GM12872 (cell line): ENCODE data around the gene CDKN2B-AS1.

Source experiments
- TF ChIP-seq, protein P1 (sequence below): IDR thresholded peaks from 3 replicates; pipeline ENCODE4 v1.5.1; 2011; ENCODE audit warnings: low read depth, mild to moderate bottlenecking, low read length, moderate library complexity; ENCODE audit not compliant: insufficient read depth

Gene CDKN2B-AS1

DNA sequence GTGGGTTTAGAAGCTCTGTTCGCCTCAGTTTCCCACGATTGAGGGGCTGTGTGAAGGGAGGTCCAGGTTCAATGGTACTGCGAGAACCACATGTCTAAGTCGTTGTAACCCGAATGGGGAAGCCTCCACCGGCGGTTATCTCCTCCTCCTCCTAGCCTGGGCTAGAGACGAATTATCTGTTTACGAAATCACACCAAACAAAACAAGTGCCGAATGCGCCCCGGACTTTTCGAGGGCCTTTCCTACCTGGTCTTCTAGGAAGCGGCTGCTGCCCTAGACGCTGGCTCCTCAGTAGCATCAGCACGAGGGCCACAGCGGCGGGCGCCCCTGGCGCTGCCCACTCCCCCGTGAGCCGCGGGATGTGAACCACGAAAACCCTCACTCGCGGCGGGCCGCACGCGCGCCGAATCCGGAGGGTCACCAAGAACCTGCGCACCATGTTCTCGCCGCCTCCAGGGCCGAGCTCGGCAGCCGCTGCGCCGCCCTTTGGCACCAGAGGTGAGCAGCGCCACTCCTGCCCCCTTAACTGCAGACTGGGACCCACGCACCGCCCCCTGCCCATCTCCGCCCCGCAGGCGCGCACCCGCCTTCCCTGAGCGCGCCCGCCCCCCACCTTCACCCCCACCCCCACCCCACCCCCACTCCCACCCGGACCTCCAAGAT, 567 bp upstream of the CDKN2B-AS1 start, which contains the start of gene CDKN2A:
CDKN2A (minus strand) TSS at position 500 of the 663 bp plus-strand sequence.
- TF ChIP-seq, protein P1, sequence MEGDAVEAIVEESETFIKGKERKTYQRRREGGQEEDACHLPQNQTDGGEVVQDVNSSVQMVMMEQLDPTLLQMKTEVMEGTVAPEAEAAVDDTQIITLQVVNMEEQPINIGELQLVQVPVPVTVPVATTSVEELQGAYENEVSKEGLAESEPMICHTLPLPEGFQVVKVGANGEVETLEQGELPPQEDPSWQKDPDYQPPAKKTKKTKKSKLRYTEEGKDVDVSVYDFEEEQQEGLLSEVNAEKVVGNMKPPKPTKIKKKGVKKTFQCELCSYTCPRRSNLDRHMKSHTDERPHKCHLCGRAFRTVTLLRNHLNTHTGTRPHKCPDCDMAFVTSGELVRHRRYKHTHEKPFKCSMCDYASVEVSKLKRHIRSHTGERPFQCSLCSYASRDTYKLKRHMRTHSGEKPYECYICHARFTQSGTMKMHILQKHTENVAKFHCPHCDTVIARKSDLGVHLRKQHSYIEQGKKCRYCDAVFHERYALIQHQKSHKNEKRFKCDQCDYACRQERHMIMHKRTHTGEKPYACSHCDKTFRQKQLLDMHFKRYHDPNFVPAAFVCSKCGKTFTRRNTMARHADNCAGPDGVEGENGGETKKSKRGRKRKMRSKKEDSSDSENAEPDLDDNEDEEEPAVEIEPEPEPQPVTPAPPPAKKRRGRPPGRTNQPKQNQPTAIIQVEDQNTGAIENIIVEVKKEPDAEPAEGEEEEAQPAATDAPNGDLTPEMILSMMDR = 0 out of 3 replicates have a peak, but pooled peaks have one; percentile 22

DNA sequence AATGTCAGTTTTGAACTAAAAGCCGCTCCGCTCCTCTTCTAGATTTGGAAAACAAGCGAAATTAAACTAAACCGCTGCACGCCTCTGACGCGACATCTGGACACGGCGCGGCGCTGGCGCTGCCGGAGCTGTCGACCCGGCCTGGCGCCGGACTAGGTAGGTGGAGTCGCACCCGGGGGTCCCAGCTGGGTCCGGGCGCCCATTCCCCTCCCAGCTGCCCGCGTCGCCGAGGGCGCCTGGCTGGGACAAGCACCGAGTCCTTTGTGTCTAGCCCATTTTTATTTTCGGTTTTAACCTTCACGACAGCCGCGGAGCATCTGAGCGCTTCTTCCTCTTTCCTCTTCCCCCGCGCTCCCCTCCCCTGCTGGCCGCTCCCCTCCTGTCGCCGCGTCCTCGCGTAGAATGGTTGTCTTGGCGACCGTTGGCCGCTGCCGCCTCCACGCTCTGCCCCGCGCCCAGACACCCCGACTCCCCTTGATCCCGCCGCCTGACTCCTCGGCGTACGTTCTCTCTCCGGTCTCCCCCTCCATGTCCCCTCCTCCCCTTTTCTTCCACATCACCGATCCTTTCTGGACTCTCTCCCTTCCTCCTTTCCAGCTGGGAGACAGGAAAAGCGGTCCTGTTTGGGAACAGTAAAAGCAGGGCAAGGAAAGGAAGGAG, 545 bp downstream of the CDKN2B-AS1 start:
- TF ChIP-seq, protein P1 = 0 out of 3 replicates have a peak, but pooled peaks have one; percentile 9

DNA sequence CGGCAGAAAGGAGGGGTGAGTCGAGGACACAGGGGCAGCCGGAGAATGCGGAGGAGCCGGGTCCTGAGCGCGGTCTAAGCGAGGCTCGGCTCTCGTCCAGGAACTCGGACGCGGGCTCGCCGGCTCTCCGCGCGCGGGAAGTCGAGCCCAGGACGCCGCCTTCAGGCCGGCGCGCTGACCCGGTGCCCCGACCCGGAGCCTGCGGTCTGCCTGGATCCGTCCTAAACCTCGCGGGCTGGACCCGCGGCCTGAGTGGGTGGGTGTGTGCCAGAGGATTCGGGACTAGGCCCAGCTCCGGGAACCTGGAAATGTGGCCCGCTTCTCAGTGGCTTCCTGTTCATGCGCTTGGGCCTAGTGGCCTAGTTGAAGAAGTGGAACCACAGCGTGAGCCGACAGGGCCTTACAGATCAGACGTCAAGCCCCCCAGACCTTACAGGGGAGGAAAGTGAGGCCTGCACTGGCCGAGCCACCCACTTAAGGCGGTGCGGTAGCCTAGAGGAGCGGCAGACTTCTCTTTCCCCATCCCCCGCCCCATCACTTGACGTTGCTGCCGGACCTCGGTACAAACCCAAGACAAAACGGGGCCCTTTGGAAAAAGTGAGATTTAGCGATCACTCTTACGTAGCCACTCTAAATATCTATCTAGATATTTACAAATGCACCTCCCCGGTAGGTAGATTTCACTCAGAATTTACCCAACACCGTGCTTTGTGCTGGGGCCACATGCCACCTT, 1.2 kb downstream of the CDKN2B-AS1 start:
- TF ChIP-seq, protein P1 = 0 out of 3 replicates have a peak, but pooled peaks have one; percentile 32

DNA sequence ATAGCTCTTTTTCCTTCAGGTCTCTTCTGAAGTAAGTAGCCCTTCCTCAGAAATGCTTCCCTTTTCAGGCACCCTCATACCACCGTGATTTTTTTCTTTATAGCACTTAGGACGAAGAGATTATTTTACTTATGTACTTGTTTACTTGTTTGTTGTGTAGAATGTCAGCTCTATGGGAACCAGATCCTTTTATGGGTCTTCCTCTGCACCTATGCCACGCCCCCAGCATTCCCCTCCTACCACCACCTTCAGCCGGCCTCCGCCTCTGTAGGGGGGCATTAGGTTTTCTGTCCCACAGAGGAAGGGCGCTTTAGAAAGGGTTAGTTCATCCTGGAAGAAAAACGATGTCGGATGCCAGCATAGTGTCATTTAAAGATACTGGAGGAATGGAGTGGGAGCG, 1.8 kb downstream of the CDKN2B-AS1 start:
- TF ChIP-seq, protein P1 = no peak

DNA sequence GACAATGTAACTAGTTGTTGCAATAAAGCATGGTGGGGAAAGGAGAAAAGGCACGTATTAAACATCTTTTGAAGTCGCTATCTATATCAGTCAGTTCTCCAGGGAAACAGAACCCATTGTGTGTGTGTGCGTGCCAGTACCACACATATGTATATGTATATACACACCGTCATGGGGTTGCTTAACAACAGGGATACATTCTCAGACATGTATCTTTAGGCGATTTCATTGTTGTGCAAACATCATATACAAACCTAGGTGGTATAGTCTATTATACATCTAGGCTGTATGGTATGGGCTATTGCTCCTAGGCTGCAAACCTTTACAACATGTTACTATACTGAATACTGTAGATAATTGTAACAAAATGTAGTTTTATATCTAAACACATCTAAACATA, 2.3 kb downstream of the CDKN2B-AS1 start:
- TF ChIP-seq, protein P1 = no peak

DNA sequence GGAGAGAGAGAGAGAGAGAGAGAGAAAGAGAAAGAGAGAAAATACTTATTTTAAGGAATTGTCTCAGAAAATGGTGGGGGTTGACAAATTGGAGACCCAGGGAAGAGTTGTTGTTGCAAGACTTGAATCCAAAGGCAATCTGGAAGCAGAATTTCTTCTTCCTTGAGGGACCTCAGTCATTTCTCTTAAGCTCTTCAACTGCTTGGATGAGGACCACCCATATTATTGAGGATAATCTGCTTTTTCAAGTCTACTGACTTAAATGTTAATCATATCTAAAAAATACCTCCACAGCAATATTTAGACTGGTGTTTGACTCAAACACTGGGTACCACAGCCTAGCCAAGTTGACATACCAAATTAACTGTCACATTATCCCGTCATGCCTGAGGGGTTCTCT, 2.9 kb downstream of the CDKN2B-AS1 start:
- TF ChIP-seq, protein P1 = no peak

DNA sequence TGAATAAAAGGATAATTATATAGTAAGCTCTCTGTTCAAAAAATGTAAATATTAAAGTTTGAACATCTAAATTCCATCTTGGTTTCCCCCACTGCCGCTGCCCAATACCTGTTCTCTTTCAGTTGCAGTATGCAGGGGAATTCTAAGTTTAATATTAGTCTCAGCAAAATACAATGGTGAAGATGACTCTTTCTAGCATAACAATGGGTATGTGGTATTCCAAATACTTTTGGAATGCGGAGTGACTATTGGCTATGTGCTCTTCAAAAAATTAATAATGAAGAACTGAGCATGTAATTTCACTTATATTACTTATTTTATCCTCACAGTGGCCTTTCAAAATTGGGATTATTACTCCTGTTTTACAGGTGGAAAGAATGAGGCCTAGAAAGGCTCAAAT, 3.4 kb downstream of the CDKN2B-AS1 start:
- TF ChIP-seq, protein P1 = no peak
